Activated naive CD8-positive, alpha-beta T cell (primary cell): ENCODE measurements around the gene SDC3.

ENCODE experiments used
- H3K27ac Mint-ChIP-seq: one replicate; pipeline ENCODE4 v1.8.0; 2021; ENCODE audit warnings: mixed read lengths
- H3K27me3 Mint-ChIP-seq: one replicate; pipeline ENCODE4 v1.8.0; 2021; ENCODE audit warnings: mixed read lengths
- H3K36me3 Mint-ChIP-seq: one replicate; pipeline ENCODE4 v1.8.0; 2021; ENCODE audit warnings: mixed read lengths
- H3K4me1 Mint-ChIP-seq: one replicate; pipeline ENCODE4 v1.8.0; 2021; ENCODE audit warnings: low read depth, mixed read lengths
- H3K4me3 Mint-ChIP-seq: one replicate; pipeline ENCODE4 v1.8.0; 2021; ENCODE audit warnings: mild to moderate bottlenecking, mixed read lengths
- H3K9me3 Mint-ChIP-seq: one replicate; pipeline ENCODE4 v1.8.0; 2021; ENCODE audit warnings: low read depth, mixed read lengths

Gene SDC3

GRCh38 chr1:30914587-30914922 lies 6.0 kb upstream of the SDC3 start:
- Mint-ChIP-seq H3K36me3 (no peaks in the 10 kb centered on the region), H3K4me3 (no peak overlapping the region), H3K4me1 (peaks cover 2% of the 10 kb centered on the region), H3K27ac (no peak overlapping the region), H3K27me3 (peaks cover 9% of the 10 kb centered on the region), H3K9me3 (no peaks in the 10 kb centered on the region)

GRCh38 chr1:30912913-30913652 lies 4.5 kb upstream of the SDC3 start:
- Mint-ChIP-seq H3K4me3 (no peak overlapping the region), H3K27me3 (peaks cover 12% of the 10 kb centered on the region), H3K9me3 (no peaks in the 10 kb centered on the region), H3K27ac (no peak overlapping the region), H3K36me3 (no peaks in the 10 kb centered on the region), H3K4me1 (peaks cover 7% of the 10 kb centered on the region)

- H3K27me3 Mint-ChIP-seq = peaks cover 16% of the 10 kb centered on the region
- peaks cover 12% of the 10 kb centered on the region for H3K4me1 Mint-ChIP-seq
- no peak overlapping the region for H3K27ac Mint-ChIP-seq
- H3K4me3 Mint-ChIP-seq = no peak overlapping the region
- no peaks in the 10 kb centered on the region for H3K9me3 Mint-ChIP-seq
- no peaks in the 10 kb centered on the region for H3K36me3 Mint-ChIP-seq
Measured at GRCh38 chr1:30912224-30912623, 3.7 kb upstream of the SDC3 start.

- H3K27ac Mint-ChIP-seq = no peak overlapping the region
- no peaks in the 10 kb centered on the region for H3K9me3 Mint-ChIP-seq
- H3K4me1 Mint-ChIP-seq = peaks cover 12% of the 10 kb centered on the region
- no peaks in the 10 kb centered on the region for H3K36me3 Mint-ChIP-seq
- H3K4me3 Mint-ChIP-seq = no peak overlapping the region
- H3K27me3 Mint-ChIP-seq = peaks cover 19% of the 10 kb centered on the region
Measured at GRCh38 chr1:30911059-30911954, 2.7 kb upstream of the SDC3 start.

GRCh38 chr1:30909365-30910068 lies 959 bp upstream of the SDC3 start:
- peak overlapping the region; percentile 86 for H3K4me3 Mint-ChIP-seq
- H3K27me3 Mint-ChIP-seq = peaks cover 26% of the 10 kb centered on the region
- H3K4me1 Mint-ChIP-seq = peaks cover 12% of the 10 kb centered on the region
- H3K9me3 Mint-ChIP-seq = no peaks in the 10 kb centered on the region
- H3K27ac Mint-ChIP-seq = peak overlapping the region; percentile 58
- H3K36me3 Mint-ChIP-seq = no peaks in the 10 kb centered on the region

GRCh38 chr1:30908316-30908695 lies 252 bp downstream of the SDC3 start:
- Mint-ChIP-seq H3K27ac (no peak overlapping the region), H3K4me1 (peaks cover 12% of the 10 kb centered on the region), H3K9me3 (no peaks in the 10 kb centered on the region), H3K36me3 (no peaks in the 10 kb centered on the region), H3K27me3 (peaks cover 26% of the 10 kb centered on the region), H3K4me3 (no peak overlapping the region)

GRCh38 chr1:30907481-30908315 lies 860 bp downstream of the SDC3 start:
- Mint-ChIP-seq H3K36me3 (no peaks in the 10 kb centered on the region), H3K9me3 (no peaks in the 10 kb centered on the region), H3K27ac (peak overlapping the region; percentile 79), H3K4me3 (peak overlapping the region; percentile 85), H3K27me3 (peaks cover 27% of the 10 kb centered on the region), H3K4me1 (peaks cover 12% of the 10 kb centered on the region)

GRCh38 chr1:30906631-30907441 lies 1.7 kb downstream of the SDC3 start:
- Mint-ChIP-seq H3K36me3 (no peaks in the 10 kb centered on the region), H3K27me3 (peaks cover 27% of the 10 kb centered on the region), H3K4me3 (peak overlapping the region; percentile 85), H3K27ac (peak overlapping the region; percentile 79), H3K9me3 (no peaks in the 10 kb centered on the region), H3K4me1 (peaks cover 12% of the 10 kb centered on the region)

GRCh38 chr1:30905916-30906620 lies 2.5 kb downstream of the SDC3 start:
- Mint-ChIP-seq H3K4me3 (no peak overlapping the region), H3K36me3 (no peaks in the 10 kb centered on the region), H3K27ac (no peak overlapping the region), H3K9me3 (no peaks in the 10 kb centered on the region), H3K27me3 (peaks cover 27% of the 10 kb centered on the region), H3K4me1 (peaks cover 12% of the 10 kb centered on the region)

- Mint-ChIP-seq H3K27ac (no peak overlapping the region), H3K9me3 (no peaks in the 10 kb centered on the region), H3K4me1 (peaks cover 12% of the 10 kb centered on the region), H3K27me3 (peaks cover 22% of the 10 kb centered on the region), H3K4me3 (no peak overlapping the region), H3K36me3 (no peaks in the 10 kb centered on the region)
Measured at GRCh38 chr1:30905403-30905802, 3.2 kb downstream of the SDC3 start.

- Mint-ChIP-seq H3K27me3 (peaks cover 22% of the 10 kb centered on the region), H3K36me3 (no peaks in the 10 kb centered on the region), H3K27ac (no peak overlapping the region), H3K4me3 (no peak overlapping the region), H3K4me1 (peaks cover 12% of the 10 kb centered on the region), H3K9me3 (no peaks in the 10 kb centered on the region)
Measured at GRCh38 chr1:30904962-30905335, 3.6 kb downstream of the SDC3 start.

GRCh38 chr1:30904191-30904961 lies 4.2 kb downstream of the SDC3 start:
- peaks cover 9% of the 10 kb centered on the region for H3K4me1 Mint-ChIP-seq
- H3K27ac Mint-ChIP-seq = no peak overlapping the region
- H3K27me3 Mint-ChIP-seq = peaks cover 18% of the 10 kb centered on the region
- H3K4me3 Mint-ChIP-seq = no peak overlapping the region
- no peaks in the 10 kb centered on the region for H3K36me3 Mint-ChIP-seq
- H3K9me3 Mint-ChIP-seq = no peaks in the 10 kb centered on the region
